ENCODE results near the gene CYBC1.
"Not testable (repeated sequence)": the region's sequence is repeated elsewhere in the genome, so short reads cannot be mapped to it uniquely, and the experiment has no call there.

The CYBC1 gene

GRCh38 chr17:82461827-82462524 lies 11.4 kb upstream of the CYBC1 start:
- Histone ChIP-seq H3K27me3 (ENCODE audit: insufficient read depth, low read length, poor library complexity) (no peaks in the 10 kb centered on the region), H3K4me3 (ENCODE audit: low read depth in 1 of 2, low read length in 2 of 2) (no peak overlapping the region), H3K27ac (ENCODE audit: low read length) (no peak overlapping the region; the same call in 1 of the 2 replicates), H3K79me2 (ENCODE audit: insufficient read depth, low read length) (peaks cover 48% of the 10 kb centered on the region), H3K9me3 (ENCODE audit: insufficient read depth, low read length, severe bottlenecking) (no peaks in the 10 kb centered on the region), H3K9ac (ENCODE audit: low read depth, low read length) (no peak overlapping the region), H4K20me1 (ENCODE audit: insufficient read depth, low read length) (peaks cover 23% of the 10 kb centered on the region), H3K4me1 (ENCODE audit: insufficient read depth, low read length) (peaks cover 33% of the 10 kb centered on the region), H3K4me2 (ENCODE audit: insufficient read depth, low read length) (no peak overlapping the region), H2AFZ (ENCODE audit: low read depth, low read length) (no peak overlapping the region), H3K36me3 (ENCODE audit: insufficient read depth, low read length) (peaks cover 76% of the 10 kb centered on the region)
- no peak for ATAC-seq (ENCODE audit: insufficient read depth, low read depth)
- no peak for TF ChIP-seq EZH2 (IDR thresholded peaks at IDR 0.05; ENCODE audit: borderline replicate concordance, low read depth, low read length, severe bottlenecking)
- no peak for TF ChIP-seq CTCF (IDR thresholded peaks at IDR 0.05; ENCODE audit: borderline replicate concordance, extremely low read depth, low read length, poor library complexity, severe bottlenecking)
- DNase-seq: no peak

- peak overlapping the region; percentile 89 for H3K9ac ChIP-seq (ENCODE audit: low read depth, low read length)
- H3K27me3 ChIP-seq (ENCODE audit: insufficient read depth, low read length, poor library complexity); ATAC-seq (ENCODE audit: insufficient read depth, low read depth); H3K27ac ChIP-seq (ENCODE audit: low read length); DNase-seq; H3K9me3 ChIP-seq (ENCODE audit: insufficient read depth, low read length, severe bottlenecking); H2AFZ ChIP-seq (ENCODE audit: low read depth, low read length): not testable (repeated sequence)
- peaks cover 48% of the 10 kb centered on the region for H3K79me2 ChIP-seq (ENCODE audit: insufficient read depth, low read length)
- peaks cover 56% of the 10 kb centered on the region for H3K36me3 ChIP-seq (ENCODE audit: insufficient read depth, low read length)
- H3K4me1 ChIP-seq (ENCODE audit: insufficient read depth, low read length): peaks cover 36% of the 10 kb centered on the region
- peak overlapping the region; percentile 97 for H3K4me2 ChIP-seq (ENCODE audit: insufficient read depth, low read length)
- H3K4me3 ChIP-seq (ENCODE audit: low read depth in 1 of 2, low read length in 2 of 2): peak overlapping the region in 1 of 2 experiments; percentile 100; a peak in 2 of 4 replicates
- peaks cover 23% of the 10 kb centered on the region for H4K20me1 ChIP-seq (ENCODE audit: insufficient read depth, low read length)
Measured at GRCh38 chr17:82459936-82460335, 9.4 kb upstream of the CYBC1 start.

GRCh38 chr17:82458885-82459424 lies 8.4 kb upstream of the CYBC1 start:
- peaks cover 23% of the 10 kb centered on the region for H4K20me1 ChIP-seq (ENCODE audit: insufficient read depth, low read length)
- H3K27me3 ChIP-seq (ENCODE audit: insufficient read depth, low read length, poor library complexity): no peaks in the 10 kb centered on the region
- ATAC-seq (ENCODE audit: insufficient read depth, low read depth) (no peak), DNase-seq (no peak)
- peak overlapping the region; percentile 97 for H3K4me2 ChIP-seq (ENCODE audit: insufficient read depth, low read length)
- peaks cover 36% of the 10 kb centered on the region for H3K4me1 ChIP-seq (ENCODE audit: insufficient read depth, low read length)
- H3K36me3 ChIP-seq (ENCODE audit: insufficient read depth, low read length): peaks cover 46% of the 10 kb centered on the region
- H3K27ac ChIP-seq (ENCODE audit: low read length): peak overlapping the region; percentile 81
- TF ChIP-seq EZH2 (IDR thresholded peaks at IDR 0.05; ENCODE audit: borderline replicate concordance, low read depth, low read length, severe bottlenecking): no peak
- no peak for TF ChIP-seq CTCF (IDR thresholded peaks at IDR 0.05; ENCODE audit: borderline replicate concordance, extremely low read depth, low read length, poor library complexity, severe bottlenecking)
- peaks cover 48% of the 10 kb centered on the region for H3K79me2 ChIP-seq (ENCODE audit: insufficient read depth, low read length)
- H3K4me3 ChIP-seq (ENCODE audit: low read depth in 1 of 2, low read length in 2 of 2): peak overlapping the region; percentile 84 to 100
- H3K9ac ChIP-seq (ENCODE audit: low read depth, low read length): peak overlapping the region; percentile 89
- peak overlapping the region; percentile 84 for H2AFZ ChIP-seq (ENCODE audit: low read depth, low read length)
- H3K9me3 ChIP-seq (ENCODE audit: insufficient read depth, low read length, severe bottlenecking): no peaks in the 10 kb centered on the region

GRCh38 chr17:82458179-82458884 lies 7.8 kb upstream of the CYBC1 start, which contains the start of gene NARF:
Gene NARF, plus strand, starts transcription at chr17:82458741. Its CDS starts 63 bp downstream, at chr17:82458804.
- H2AFZ ChIP-seq (ENCODE audit: low read depth, low read length): peak within 1 kb of the TSS; percentile 84
- H3K9me3 ChIP-seq (ENCODE audit: insufficient read depth, low read length, severe bottlenecking): peaks cover 2% of the 10 kb centered on the region
- no peak for TF ChIP-seq CTCF (IDR thresholded peaks at IDR 0.05; ENCODE audit: borderline replicate concordance, extremely low read depth, low read length, poor library complexity, severe bottlenecking)
- no peak for TF ChIP-seq EZH2 (IDR thresholded peaks at IDR 0.05; ENCODE audit: borderline replicate concordance, low read depth, low read length, severe bottlenecking)
- H3K36me3 ChIP-seq (ENCODE audit: insufficient read depth, low read length): peaks cover 40% of the 10 kb centered on the region
- H3K27me3 ChIP-seq (ENCODE audit: insufficient read depth, low read length, poor library complexity): no peaks in the 10 kb centered on the region
- H3K4me2 ChIP-seq (ENCODE audit: insufficient read depth, low read length): peak within 1 kb of the TSS; percentile 97
- ATAC-seq (ENCODE audit: insufficient read depth, low read depth): peak; percentile 98
- H4K20me1 ChIP-seq (ENCODE audit: insufficient read depth, low read length): peaks cover 23% of the 10 kb centered on the region
- peak within 1 kb of the TSS; percentile 89 for H3K27ac ChIP-seq (ENCODE audit: low read length)
- H3K79me2 ChIP-seq (ENCODE audit: insufficient read depth, low read length): peaks cover 48% of the 10 kb centered on the region
- H3K4me3 ChIP-seq (ENCODE audit: low read depth in 1 of 2, low read length in 2 of 2): peak within 1 kb of the TSS; percentile 84 to 100
- peak; percentile 98 for DNase-seq
- peak within 1 kb of the TSS; percentile 89 for H3K9ac ChIP-seq (ENCODE audit: low read depth, low read length)
- H3K4me1 ChIP-seq (ENCODE audit: insufficient read depth, low read length): peaks cover 36% of the 10 kb centered on the region
